Coronary artery (tissue), 2 donors: ENCODE measurements around the gene SLC24A3.

Experiments
- DNase-seq: peaks from one replicate; pipeline ENCODE4 v3.0.0-alpha.2; 2017; ENCODE audit warnings: low spot score
- H3K27ac ChIP-seq, 2 donors: fragments of 200-600 bp; sonication (generic); one replicate each; pipeline ENCODE4 v1.5.1; 2016 to 2019
- H3K4me3 ChIP-seq: fragments of 200-600 bp; sonication (generic); 2 replicates; pipeline ENCODE4 v1.5.1; 2016; ENCODE audit warnings: mild to moderate bottlenecking, moderate library complexity
- CTCF ChIP-seq: fragments of 200-600 bp; sonication (generic); IDR thresholded peaks from one replicate; pipeline ENCODE4 v1.5.1; 2019; ENCODE audit warnings: antibody characterized with exemption

The SLC24A3 gene

GRCh38 chr20:19213946-19214490, 1.6 kb downstream of the SLC24A3 start:
- peak overlapping the region; percentile 76 for H3K4me3 ChIP-seq
- DNase-seq, result no peak
- peak overlapping the region; percentile 22 to 28 for H3K27ac ChIP-seq
- TF ChIP-seq CTCF, result no peak

- Histone ChIP-seq H3K27ac (no peak overlapping the region), H3K4me3 (no peak overlapping the region)
- DNase-seq, result no peak
- no peak for TF ChIP-seq CTCF
These were observed 6.0 kb downstream of the SLC24A3 start for GRCh38 chr20:19218411-19218810.

- no peak for DNase-seq
- TF ChIP-seq CTCF, result no peak
- Histone ChIP-seq H3K27ac (no peak overlapping the region), H3K4me3 (no peak overlapping the region)
These were observed 10.1 kb downstream of the SLC24A3 start for GRCh38 chr20:19222520-19223040.

- DNase-seq, result no peak
- TF ChIP-seq CTCF, result no peak
- no peak overlapping the region for H3K4me3 ChIP-seq
- H3K27ac ChIP-seq, result no peak overlapping the region
These were observed 11.2 kb downstream of the SLC24A3 start for GRCh38 chr20:19223640-19224039.

- DNase-seq, result no peak
- Histone ChIP-seq H3K4me3 (no peak overlapping the region), H3K27ac (no peak overlapping the region)
- no peak for TF ChIP-seq CTCF
These were observed 19.1 kb downstream of the SLC24A3 start for GRCh38 chr20:19231359-19232035.

- TF ChIP-seq CTCF, result no peak
- Histone ChIP-seq H3K27ac (no peak overlapping the region), H3K4me3 (no peak overlapping the region)
- no peak for DNase-seq
These were observed 20.8 kb downstream of the SLC24A3 start for GRCh38 chr20:19232997-19233794.
